ENCODE results near the gene ACADSB.

Gene ACADSB

GRCh38 chr10:123100030-123100762, 91.4 kb downstream of the ACADSB start:
- no peak for DNase-seq (ENCODE audit: low spot score)

GRCh38 chr10:123101872-123102271, 93.1 kb downstream of the ACADSB start:
- DNase-seq (ENCODE audit: low spot score) = no peak

- DNase-seq (ENCODE audit: low spot score) = no peak
These were observed 93.9 kb downstream of the ACADSB start for GRCh38 chr10:123102673-123103072.

- no peak for DNase-seq (ENCODE audit: low spot score)
These were observed 95.1 kb downstream of the ACADSB start for GRCh38 chr10:123103944-123104343.
